Neural cell (in vitro differentiated cells): ENCODE measurements around the gene ABCF2. TPM values are rescaled to one million over a fixed set of nuclear protein-coding genes. Genes with fewer than 3 reads are reported as not detected.

Experiments used
- H2AFZ ChIP-seq: fragments of 200-600, 300-800 bp; sonication (generic), shearing (Covaris generic); 2 replicates; pipeline ENCODE4 v1.6.0; 2014; ENCODE audit warnings: low read depth, mild to moderate bottlenecking, antibody characterized with exemption, low read length, moderate library complexity
- H3F3A ChIP-seq: fragments of 200-600 bp; shearing (Covaris generic); 2 replicates; pipeline ENCODE4 v1.6.1; 2016; ENCODE audit warnings: mild to moderate bottlenecking, moderate library complexity, mixed read lengths, antibody characterized with exemption, low read length; ENCODE audit not compliant: insufficient read depth, poor library complexity, severe bottlenecking
- H3K27ac ChIP-seq: fragments of 200-600, 300-800 bp; sonication (generic), shearing (Covaris generic); 2 replicates; pipeline ENCODE4 v1.5.1; 2014; ENCODE audit warnings: mild to moderate bottlenecking, low read length, moderate library complexity
- H3K27me3 ChIP-seq: fragments of 300-800, 200-600 bp; sonication (generic), shearing (Covaris generic); 2 replicates; pipeline ENCODE4 v1.6.0; 2014; ENCODE audit warnings: mild to moderate bottlenecking, low read depth, low read length, moderate library complexity; ENCODE audit not compliant: insufficient read depth
- H3K36me3 ChIP-seq: fragments of 300-800, 200-600 bp; sonication (generic), shearing (Covaris generic); 2 replicates; pipeline ENCODE4 v1.5.1; 2014; ENCODE audit warnings: mild to moderate bottlenecking, antibody characterized with exemption, low read length, moderate library complexity; ENCODE audit not compliant: insufficient read depth
- H3K4me2 ChIP-seq: fragments of 300-800, 200-600 bp; sonication (generic), shearing (Covaris generic); 2 replicates; pipeline ENCODE4 v1.6.0; 2014; ENCODE audit warnings: mild to moderate bottlenecking, low read length
- H3K4me3 ChIP-seq: fragments of 300-800, 200-600 bp; sonication (generic), shearing (Covaris generic); 2 replicates; pipeline ENCODE4 v1.5.1; 2014; ENCODE audit warnings: mild to moderate bottlenecking, low read length, moderate library complexity
- H3K79me2 ChIP-seq: fragments of 200-600 bp; shearing (Covaris generic); replicated peaks from 2 replicates; pipeline ENCODE4 v1.6.0; 2014; ENCODE audit warnings: mild to moderate bottlenecking, low read length, moderate library complexity; ENCODE audit not compliant: insufficient read depth
- H3K9ac ChIP-seq: fragments of 300-800, 200-600 bp; sonication (generic), shearing (Covaris generic); 2 replicates; pipeline ENCODE4 v1.6.1; 2016; ENCODE audit warnings: mild to moderate bottlenecking, low read length, mixed read lengths
- H3K9me2 ChIP-seq: fragments of 200-600 bp; shearing (Covaris generic); 2 replicates; pipeline ENCODE4 v1.6.1; 2016; ENCODE audit warnings: mild to moderate bottlenecking, low read length, mixed read lengths; ENCODE audit not compliant: insufficient read depth
- H3K9me3 ChIP-seq: fragments of 200-600, 300-800 bp; sonication (generic), shearing (Covaris generic); 2 replicates; pipeline ENCODE4 v1.6.1; 2016; ENCODE audit warnings: mild to moderate bottlenecking, mixed run types, low read length, moderate library complexity, mixed read lengths
- H4K20me1 ChIP-seq: fragments of 200-600 bp; shearing (Covaris generic); 2 replicates; pipeline ENCODE4 v1.6.1; 2016; ENCODE audit warnings: mild to moderate bottlenecking, mixed run types; ENCODE audit not compliant: insufficient read depth
- EP300 ChIP-seq: fragments of 450-650 bp; conservative IDR thresholded peaks from 2 replicates; pipeline ENCODE4 v1.6.1; 2014; ENCODE audit warnings: antibody characterized with exemption, mild to moderate bottlenecking, moderate library complexity; ENCODE audit not compliant: poor library complexity, severe bottlenecking
- EZH2 ChIP-seq: fragments of 200-600, 300-800 bp; shearing (Covaris generic), sonication (generic); IDR thresholded peaks from 2 replicates; pipeline ENCODE4 v1.6.1; 2014; ENCODE audit warnings: antibody characterized with exemption, low read length, borderline replicate concordance, mild to moderate bottlenecking; ENCODE audit not compliant: insufficient read depth, poor library complexity, severe bottlenecking
- MXI1 ChIP-seq: fragments of 450-650 bp; conservative IDR thresholded peaks from 2 replicates; pipeline ENCODE4 v1.6.1; 2014; ENCODE audit warnings: antibody characterized with exemption, mild to moderate bottlenecking; ENCODE audit not compliant: poor library complexity, severe bottlenecking
- POLR2AphosphoS5 ChIP-seq: IDR thresholded peaks from 2 replicates; pipeline ENCODE4 v1.6.1; 2012
- RAD21 ChIP-seq: fragments of 450-650 bp; conservative IDR thresholded peaks from 2 replicates; pipeline ENCODE4 v1.6.1; 2014; ENCODE audit warnings: antibody characterized with exemption, mild to moderate bottlenecking, moderate library complexity
- SMC3 ChIP-seq: fragments of 450-650 bp; conservative IDR thresholded peaks from 2 replicates; pipeline ENCODE4 v1.6.1; 2014; ENCODE audit warnings: antibody characterized with exemption, mild to moderate bottlenecking, moderate library complexity; ENCODE audit not compliant: poor library complexity
- TAF1 ChIP-seq: IDR thresholded peaks from 2 replicates; pipeline ENCODE4 v1.6.1; 2012; ENCODE audit warnings: low read depth
- polyA plus RNA-seq: library from polyadenylated mRNA; depleted of rRNA; stranded (reverse); fragments of >200 nt; gene quantifications from 2 replicates; pipeline ENCODE4 v1.2.3, GENCODE V29; 2014
- TF ChIP-seq, protein P1 (sequence below): IDR thresholded peaks from 2 replicates; pipeline ENCODE4 v1.6.1; 2012; ENCODE audit warnings: borderline replicate concordance
- TF ChIP-seq, protein P2 (sequence below): fragments of 450-650 bp; IDR thresholded peaks from 2 replicates; pipeline ENCODE4 v1.5.1; 2014; ENCODE audit warnings: antibody characterized with exemption, mild to moderate bottlenecking, moderate library complexity; ENCODE audit not compliant: poor library complexity, severe bottlenecking

Gene ABCF2
- polyA plus RNA-seq, 1 donor from 2014 or later, result 32.7 TPM

GRCh38 chr7:151238924-151239836, 12.2 kb upstream of the ABCF2 start:
- TF ChIP-seq TAF1, result no peak
- no peak for TF ChIP-seq MXI1
- no peak for TF ChIP-seq EZH2
- no peak for TF ChIP-seq RAD21
- TF ChIP-seq EP300, result no peak
- TF ChIP-seq, protein P1, sequence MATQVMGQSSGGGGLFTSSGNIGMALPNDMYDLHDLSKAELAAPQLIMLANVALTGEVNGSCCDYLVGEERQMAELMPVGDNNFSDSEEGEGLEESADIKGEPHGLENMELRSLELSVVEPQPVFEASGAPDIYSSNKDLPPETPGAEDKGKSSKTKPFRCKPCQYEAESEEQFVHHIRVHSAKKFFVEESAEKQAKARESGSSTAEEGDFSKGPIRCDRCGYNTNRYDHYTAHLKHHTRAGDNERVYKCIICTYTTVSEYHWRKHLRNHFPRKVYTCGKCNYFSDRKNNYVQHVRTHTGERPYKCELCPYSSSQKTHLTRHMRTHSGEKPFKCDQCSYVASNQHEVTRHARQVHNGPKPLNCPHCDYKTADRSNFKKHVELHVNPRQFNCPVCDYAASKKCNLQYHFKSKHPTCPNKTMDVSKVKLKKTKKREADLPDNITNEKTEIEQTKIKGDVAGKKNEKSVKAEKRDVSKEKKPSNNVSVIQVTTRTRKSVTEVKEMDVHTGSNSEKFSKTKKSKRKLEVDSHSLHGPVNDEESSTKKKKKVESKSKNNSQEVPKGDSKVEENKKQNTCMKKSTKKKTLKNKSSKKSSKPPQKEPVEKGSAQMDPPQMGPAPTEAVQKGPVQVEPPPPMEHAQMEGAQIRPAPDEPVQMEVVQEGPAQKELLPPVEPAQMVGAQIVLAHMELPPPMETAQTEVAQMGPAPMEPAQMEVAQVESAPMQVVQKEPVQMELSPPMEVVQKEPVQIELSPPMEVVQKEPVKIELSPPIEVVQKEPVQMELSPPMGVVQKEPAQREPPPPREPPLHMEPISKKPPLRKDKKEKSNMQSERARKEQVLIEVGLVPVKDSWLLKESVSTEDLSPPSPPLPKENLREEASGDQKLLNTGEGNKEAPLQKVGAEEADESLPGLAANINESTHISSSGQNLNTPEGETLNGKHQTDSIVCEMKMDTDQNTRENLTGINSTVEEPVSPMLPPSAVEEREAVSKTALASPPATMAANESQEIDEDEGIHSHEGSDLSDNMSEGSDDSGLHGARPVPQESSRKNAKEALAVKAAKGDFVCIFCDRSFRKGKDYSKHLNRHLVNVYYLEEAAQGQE, result no peak
- TF ChIP-seq SMC3, result no peak
- no peak for TF ChIP-seq POLR2AphosphoS5
- TF ChIP-seq, protein P2, sequence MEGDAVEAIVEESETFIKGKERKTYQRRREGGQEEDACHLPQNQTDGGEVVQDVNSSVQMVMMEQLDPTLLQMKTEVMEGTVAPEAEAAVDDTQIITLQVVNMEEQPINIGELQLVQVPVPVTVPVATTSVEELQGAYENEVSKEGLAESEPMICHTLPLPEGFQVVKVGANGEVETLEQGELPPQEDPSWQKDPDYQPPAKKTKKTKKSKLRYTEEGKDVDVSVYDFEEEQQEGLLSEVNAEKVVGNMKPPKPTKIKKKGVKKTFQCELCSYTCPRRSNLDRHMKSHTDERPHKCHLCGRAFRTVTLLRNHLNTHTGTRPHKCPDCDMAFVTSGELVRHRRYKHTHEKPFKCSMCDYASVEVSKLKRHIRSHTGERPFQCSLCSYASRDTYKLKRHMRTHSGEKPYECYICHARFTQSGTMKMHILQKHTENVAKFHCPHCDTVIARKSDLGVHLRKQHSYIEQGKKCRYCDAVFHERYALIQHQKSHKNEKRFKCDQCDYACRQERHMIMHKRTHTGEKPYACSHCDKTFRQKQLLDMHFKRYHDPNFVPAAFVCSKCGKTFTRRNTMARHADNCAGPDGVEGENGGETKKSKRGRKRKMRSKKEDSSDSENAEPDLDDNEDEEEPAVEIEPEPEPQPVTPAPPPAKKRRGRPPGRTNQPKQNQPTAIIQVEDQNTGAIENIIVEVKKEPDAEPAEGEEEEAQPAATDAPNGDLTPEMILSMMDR, result no peak
- Histone ChIP-seq H3K36me3 (no peaks in the 10 kb centered on the region), H2AFZ (no peak overlapping the region), H3K4me3 (no peak overlapping the region), H4K20me1 (no peaks in the 10 kb centered on the region), H3K9me2 (no peaks in the 10 kb centered on the region), H3K9ac (no peak overlapping the region), H3K4me2 (no peak overlapping the region), H3K27me3 (no peaks in the 10 kb centered on the region), H3K27ac (no peak overlapping the region), H3F3A (no peaks in the 10 kb centered on the region), H3K9me3 (no peaks in the 10 kb centered on the region), H3K79me2 (peaks cover 7% of the 10 kb centered on the region)

GRCh38 chr7:151238190-151238810, 11.3 kb upstream of the ABCF2 start:
- Histone ChIP-seq H3K4me3 (no peak overlapping the region), H3K27ac (no peak overlapping the region), H3K9ac (no peak overlapping the region), H3K9me2 (no peaks in the 10 kb centered on the region), H3F3A (no peaks in the 10 kb centered on the region), H4K20me1 (no peaks in the 10 kb centered on the region), H3K79me2 (peaks cover 16% of the 10 kb centered on the region), H3K4me2 (no peak overlapping the region), H3K9me3 (no peaks in the 10 kb centered on the region), H3K27me3 (no peaks in the 10 kb centered on the region), H3K36me3 (no peaks in the 10 kb centered on the region), H2AFZ (no peak overlapping the region)
- TF ChIP-seq EP300 (no peak), POLR2AphosphoS5 (no peak), RAD21 (no peak), EZH2 (no peak), SMC3 (no peak), MXI1 (no peak), TAF1 (no peak)
- TF ChIP-seq, protein P2, result no peak
- TF ChIP-seq, protein P1, result no peak
